ENCODE measurements around the gene EPM2A. TPM values are rescaled to one million over a fixed set of nuclear protein-coding genes. Genes with fewer than 3 reads are reported as not detected.

EPM2A gene
- total and polyA plus RNA-seq, 2 experiments from 2014 or later: 3.7 to 17.8 TPM

GRCh38 chr6:145728444-145729385, 6.6 kb downstream of the EPM2A start (continued):
- no peak for TF ChIP-seq REST (IDR thresholded peaks at IDR 0.05; ENCODE audit: unreplicated experiment)
- TF ChIP-seq CREB1 (CRISPR knock-in tag; IDR thresholded peaks at IDR 0.05; ENCODE audit: low read depth): no peak
- TF ChIP-seq ZNF114 (CRISPR knock-in tag; IDR thresholded peaks at IDR 0.05): no peak
- TF ChIP-seq JUNB (IDR thresholded peaks at IDR 0.05; ENCODE audit: unreplicated experiment): no peak
- no peak for TF ChIP-seq STAT1 (IDR thresholded peaks at IDR 0.05; ENCODE audit: unreplicated experiment)
- TF ChIP-seq, protein P1, sequence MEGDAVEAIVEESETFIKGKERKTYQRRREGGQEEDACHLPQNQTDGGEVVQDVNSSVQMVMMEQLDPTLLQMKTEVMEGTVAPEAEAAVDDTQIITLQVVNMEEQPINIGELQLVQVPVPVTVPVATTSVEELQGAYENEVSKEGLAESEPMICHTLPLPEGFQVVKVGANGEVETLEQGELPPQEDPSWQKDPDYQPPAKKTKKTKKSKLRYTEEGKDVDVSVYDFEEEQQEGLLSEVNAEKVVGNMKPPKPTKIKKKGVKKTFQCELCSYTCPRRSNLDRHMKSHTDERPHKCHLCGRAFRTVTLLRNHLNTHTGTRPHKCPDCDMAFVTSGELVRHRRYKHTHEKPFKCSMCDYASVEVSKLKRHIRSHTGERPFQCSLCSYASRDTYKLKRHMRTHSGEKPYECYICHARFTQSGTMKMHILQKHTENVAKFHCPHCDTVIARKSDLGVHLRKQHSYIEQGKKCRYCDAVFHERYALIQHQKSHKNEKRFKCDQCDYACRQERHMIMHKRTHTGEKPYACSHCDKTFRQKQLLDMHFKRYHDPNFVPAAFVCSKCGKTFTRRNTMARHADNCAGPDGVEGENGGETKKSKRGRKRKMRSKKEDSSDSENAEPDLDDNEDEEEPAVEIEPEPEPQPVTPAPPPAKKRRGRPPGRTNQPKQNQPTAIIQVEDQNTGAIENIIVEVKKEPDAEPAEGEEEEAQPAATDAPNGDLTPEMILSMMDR (conservative IDR thresholded peaks at IDR 0.05; ENCODE audit: low read depth in 2 of 2): no peak
- no peak for TF ChIP-seq NANOG (IDR thresholded peaks at IDR 0.05; ENCODE audit: borderline replicate concordance)
- TF ChIP-seq EZH2phosphoT487 (IDR thresholded peaks at IDR 0.05; ENCODE audit: unreplicated experiment): no peak
- no peak for TF ChIP-seq ZNF331 (CRISPR knock-in tag; IDR thresholded peaks at IDR 0.05; ENCODE audit: low read depth)
- no peak for TF ChIP-seq EZH2 (IDR thresholded peaks at IDR 0.05; ENCODE audit: low read depth, unreplicated experiment)
- no peak for TF ChIP-seq POLR2AphosphoS5 (IDR thresholded peaks at IDR 0.05; ENCODE audit: low read depth)

- Histone ChIP-seq H3F3A (replicated peaks; ENCODE audit: low read depth) (no peaks in the 10 kb centered on the region), H3K4me3 (no peak overlapping the region), H3K9me2 (ENCODE audit: insufficient read depth) (no peaks in the 10 kb centered on the region), H3K36me3 (ENCODE audit: insufficient read depth) (no peaks in the 10 kb centered on the region), H2AFZ (no peak overlapping the region), H3K27me3 (ENCODE audit: insufficient read depth) (no peaks in the 10 kb centered on the region), H3K27ac (ENCODE audit: low read depth) (no peak overlapping the region), H3K4me2 (no peak overlapping the region), H3K4me1 (ENCODE audit: insufficient read depth) (no peaks in the 10 kb centered on the region), H4K20me1 (replicated peaks; ENCODE audit: insufficient read depth) (no peaks in the 10 kb centered on the region), H3K79me2 (replicated peaks; ENCODE audit: insufficient read depth) (peaks cover 14% of the 10 kb centered on the region; the same call in 1 of the 2 replicates)
- Mint-ChIP-seq H3K36me3 (ENCODE audit: low read depth) (peaks cover 25% of the 10 kb centered on the region), H3K9me3 (peaks cover 11% of the 10 kb centered on the region), H3K4me3 (no peak overlapping the region), H3K4me1 (no peaks in the 10 kb centered on the region), H3K27me3 (ENCODE audit: insufficient read depth, low read depth, poor library complexity) (no peaks in the 10 kb centered on the region), H3K27ac (no peak overlapping the region)
- no peak for DNase-seq (ENCODE audit: low spot score)
- ATAC-seq: no peak
- TF ChIP-seq ZNF114 (CRISPR knock-in tag; IDR thresholded peaks at IDR 0.05): no peak
- TF ChIP-seq, protein P2, sequence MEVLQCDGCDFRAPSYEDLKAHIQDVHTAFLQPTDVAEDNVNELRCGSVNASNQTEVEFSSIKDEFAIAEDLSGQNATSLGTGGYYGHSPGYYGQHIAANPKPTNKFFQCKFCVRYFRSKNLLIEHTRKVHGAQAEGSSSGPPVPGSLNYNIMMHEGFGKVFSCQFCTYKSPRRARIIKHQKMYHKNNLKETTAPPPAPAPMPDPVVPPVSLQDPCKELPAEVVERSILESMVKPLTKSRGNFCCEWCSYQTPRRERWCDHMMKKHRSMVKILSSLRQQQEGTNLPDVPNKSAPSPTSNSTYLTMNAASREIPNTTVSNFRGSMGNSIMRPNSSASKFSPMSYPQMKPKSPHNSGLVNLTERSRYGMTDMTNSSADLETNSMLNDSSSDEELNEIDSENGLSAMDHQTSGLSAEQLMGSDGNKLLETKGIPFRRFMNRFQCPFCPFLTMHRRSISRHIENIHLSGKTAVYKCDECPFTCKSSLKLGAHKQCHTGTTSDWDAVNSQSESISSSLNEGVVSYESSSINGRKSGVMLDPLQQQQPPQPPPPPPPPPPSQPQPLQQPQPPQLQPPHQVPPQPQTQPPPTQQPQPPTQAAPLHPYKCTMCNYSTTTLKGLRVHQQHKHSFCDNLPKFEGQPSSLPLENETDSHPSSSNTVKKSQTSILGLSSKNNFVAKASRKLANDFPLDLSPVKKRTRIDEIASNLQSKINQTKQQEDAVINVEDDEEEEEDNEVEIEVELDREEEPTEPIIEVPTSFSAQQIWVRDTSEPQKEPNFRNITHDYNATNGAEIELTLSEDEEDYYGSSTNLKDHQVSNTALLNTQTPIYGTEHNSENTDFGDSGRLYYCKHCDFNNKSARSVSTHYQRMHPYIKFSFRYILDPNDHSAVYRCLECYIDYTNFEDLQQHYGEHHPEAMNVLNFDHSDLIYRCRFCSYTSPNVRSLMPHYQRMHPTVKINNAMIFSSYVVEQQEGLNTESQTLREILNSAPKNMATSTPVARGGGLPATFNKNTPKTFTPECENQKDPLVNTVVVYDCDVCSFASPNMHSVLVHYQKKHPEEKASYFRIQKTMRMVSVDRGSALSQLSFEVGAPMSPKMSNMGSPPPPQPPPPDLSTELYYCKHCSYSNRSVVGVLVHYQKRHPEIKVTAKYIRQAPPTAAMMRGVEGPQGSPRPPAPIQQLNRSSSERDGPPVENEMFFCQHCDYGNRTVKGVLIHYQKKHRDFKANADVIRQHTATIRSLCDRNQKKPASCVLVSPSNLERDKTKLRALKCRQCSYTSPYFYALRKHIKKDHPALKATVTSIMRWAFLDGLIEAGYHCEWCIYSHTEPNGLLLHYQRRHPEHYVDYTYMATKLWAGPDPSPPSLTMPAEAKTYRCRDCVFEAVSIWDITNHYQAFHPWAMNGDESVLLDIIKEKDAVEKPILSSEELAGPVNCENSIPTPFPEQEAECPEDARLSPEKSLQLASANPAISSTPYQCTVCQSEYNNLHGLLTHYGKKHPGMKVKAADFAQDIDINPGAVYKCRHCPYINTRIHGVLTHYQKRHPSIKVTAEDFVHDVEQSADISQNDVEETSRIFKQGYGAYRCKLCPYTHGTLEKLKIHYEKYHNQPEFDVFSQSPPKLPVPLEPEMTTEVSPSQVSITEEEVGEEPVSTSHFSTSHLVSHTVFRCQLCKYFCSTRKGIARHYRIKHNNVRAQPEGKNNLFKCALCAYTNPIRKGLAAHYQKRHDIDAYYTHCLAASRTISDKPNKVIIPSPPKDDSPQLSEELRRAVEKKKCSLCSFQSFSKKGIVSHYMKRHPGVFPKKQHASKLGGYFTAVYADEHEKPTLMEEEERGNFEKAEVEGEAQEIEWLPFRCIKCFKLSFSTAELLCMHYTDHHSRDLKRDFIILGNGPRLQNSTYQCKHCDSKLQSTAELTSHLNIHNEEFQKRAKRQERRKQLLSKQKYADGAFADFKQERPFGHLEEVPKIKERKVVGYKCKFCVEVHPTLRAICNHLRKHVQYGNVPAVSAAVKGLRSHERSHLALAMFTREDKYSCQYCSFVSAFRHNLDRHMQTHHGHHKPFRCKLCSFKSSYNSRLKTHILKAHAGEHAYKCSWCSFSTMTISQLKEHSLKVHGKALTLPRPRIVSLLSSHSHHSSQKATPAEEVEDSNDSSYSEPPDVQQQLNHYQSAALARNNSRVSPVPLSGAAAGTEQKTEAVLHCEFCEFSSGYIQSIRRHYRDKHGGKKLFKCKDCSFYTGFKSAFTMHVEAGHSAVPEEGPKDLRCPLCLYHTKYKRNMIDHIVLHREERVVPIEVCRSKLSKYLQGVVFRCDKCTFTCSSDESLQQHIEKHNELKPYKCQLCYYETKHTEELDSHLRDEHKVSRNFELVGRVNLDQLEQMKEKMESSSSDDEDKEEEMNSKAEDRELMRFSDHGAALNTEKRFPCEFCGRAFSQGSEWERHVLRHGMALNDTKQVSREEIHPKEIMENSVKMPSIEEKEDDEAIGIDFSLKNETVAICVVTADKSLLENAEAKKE (CRISPR knock-in tag; IDR thresholded peaks at IDR 0.05): no peak
- no peak for TF ChIP-seq STAT1 (IDR thresholded peaks at IDR 0.05; ENCODE audit: unreplicated experiment)
- no peak for TF ChIP-seq NANOG (IDR thresholded peaks at IDR 0.05; ENCODE audit: borderline replicate concordance)
- TF ChIP-seq EZH2 (IDR thresholded peaks at IDR 0.05; ENCODE audit: low read depth, unreplicated experiment): no peak
- no peak for TF ChIP-seq EZH2phosphoT487 (IDR thresholded peaks at IDR 0.05; ENCODE audit: unreplicated experiment)
Observed at GRCh38 chr6:145727817-145728388, 7.4 kb downstream of the EPM2A start.
